ENCODE results near the gene SCAP. TPM values are rescaled to one million over a fixed set of nuclear protein-coding genes. Genes with fewer than 3 reads are reported as not detected.
A peak's percentile ranks its signal among the peaks of the same experiment; 100 is the strongest.
"Not testable (repeated sequence)": the region's sequence is repeated elsewhere in the genome, so short reads cannot be mapped to it uniquely, and the experiment has no call there.

The SCAP gene
- total and polyA plus RNA-seq, 2 experiments from 2014 or later, result 87.6 to 140 TPM

GRCh38 chr3:47469616-47470015 lies 6.1 kb downstream of the SCAP start:
- no peak overlapping the region for H3K4me3 ChIP-seq
- no peaks in the 10 kb centered on the region for H3K27me3 ChIP-seq
- H3K36me3 ChIP-seq, result no peaks in the 10 kb centered on the region
- DNase-seq (ENCODE audit: low read depth in 1 of 2, low spot score in 1 of 2), result peak in 1 of 2 donors; percentile 34
- H3K4me1 ChIP-seq (ENCODE audit: low read depth), result peaks cover 8% of the 10 kb centered on the region
- TF ChIP-seq CTCF (IDR thresholded peaks at IDR 0.05; ENCODE audit: low read depth, low read length), result no peak
- H3K9me3 ChIP-seq (ENCODE audit: low read depth), result no peaks in the 10 kb centered on the region
- no peak overlapping the region for H3K27ac ChIP-seq

DNA sequence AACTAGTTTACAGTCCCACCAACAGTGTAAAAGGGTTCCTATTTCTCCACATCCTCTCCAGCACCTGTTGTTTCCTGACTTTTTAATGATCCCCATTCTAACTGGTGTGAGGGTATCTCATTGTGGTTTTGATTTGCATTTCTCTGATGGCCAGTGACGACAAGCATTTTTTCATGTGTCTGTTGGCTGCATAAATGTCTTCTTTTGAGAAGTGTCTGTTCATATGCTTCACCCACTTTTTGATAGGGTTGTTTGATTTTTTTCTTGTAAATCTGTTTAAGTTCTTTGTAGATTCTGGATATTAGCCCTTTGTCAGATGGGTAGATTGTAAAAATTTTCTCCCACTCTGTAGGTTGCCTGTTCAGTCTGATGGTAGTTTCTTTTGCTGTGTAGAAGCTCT lies 7.4 kb downstream of the SCAP start:
- not testable (repeated sequence) for H3K4me1 ChIP-seq (ENCODE audit: low read depth); H3K4me3 ChIP-seq; H3K27me3 ChIP-seq; H3K36me3 ChIP-seq; DNase-seq (ENCODE audit: low read depth in 1 of 2, low spot score in 1 of 2); H3K9me3 ChIP-seq (ENCODE audit: low read depth); H3K27ac ChIP-seq

GRCh38 chr3:47464588-47464987 lies 11.2 kb downstream of the SCAP start:
- Histone ChIP-seq H3K9me3 (ENCODE audit: low read depth) (no peaks in the 10 kb centered on the region), H3K4me1 (ENCODE audit: low read depth) (no peaks in the 10 kb centered on the region), H3K27me3 (no peaks in the 10 kb centered on the region), H3K36me3 (no peaks in the 10 kb centered on the region), H3K27ac (no peak overlapping the region), H3K4me3 (no peak overlapping the region)
- TF ChIP-seq CTCF (IDR thresholded peaks at IDR 0.05; ENCODE audit: low read depth, low read length), result no peak
- DNase-seq (ENCODE audit: low read depth in 1 of 2, low spot score in 1 of 2), result peak in 1 of 2 donors; percentile 16

DNA sequence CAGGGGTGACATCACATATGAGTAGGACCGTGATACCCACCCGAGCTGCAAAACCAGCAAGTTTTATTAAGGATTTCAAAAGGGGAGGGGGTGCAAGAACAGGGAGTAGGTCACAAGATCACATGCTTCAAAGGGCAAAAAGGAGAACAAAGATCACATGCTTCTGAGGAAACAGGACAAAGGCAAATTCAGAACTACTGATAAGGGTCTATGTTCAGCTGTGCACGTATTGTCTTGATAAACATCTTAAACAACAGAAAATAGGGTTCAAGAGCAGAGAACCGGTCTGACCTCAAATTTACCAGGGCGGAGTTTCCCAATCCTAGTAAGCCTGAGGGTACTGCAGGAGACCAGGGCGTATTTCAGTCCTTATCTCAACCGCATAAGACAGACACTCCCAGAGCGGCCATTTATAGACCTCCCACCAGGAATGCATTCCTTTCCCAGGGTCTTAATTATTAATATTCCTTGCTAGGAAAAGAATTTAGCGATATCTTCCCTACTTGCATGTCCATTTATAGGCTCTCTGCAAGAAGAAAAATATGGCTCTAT lies 16.1 kb downstream of the SCAP start:
- H3K4me1 ChIP-seq (ENCODE audit: low read depth); H3K27ac ChIP-seq; H3K27me3 ChIP-seq; H3K9me3 ChIP-seq (ENCODE audit: low read depth); DNase-seq (ENCODE audit: low read depth in 1 of 2, low spot score in 1 of 2); H3K36me3 ChIP-seq; H3K4me3 ChIP-seq: not testable (repeated sequence)

GRCh38 chr3:47456984-47457383 lies 18.8 kb downstream of the SCAP start:
- Histone ChIP-seq H3K9me3 (ENCODE audit: low read depth) (no peaks in the 10 kb centered on the region), H3K36me3 (no peaks in the 10 kb centered on the region), H3K4me1 (ENCODE audit: low read depth) (no peaks in the 10 kb centered on the region), H3K4me3 (no peak overlapping the region), H3K27ac (no peak overlapping the region), H3K27me3 (no peaks in the 10 kb centered on the region)
- TF ChIP-seq CTCF (IDR thresholded peaks at IDR 0.05; ENCODE audit: low read depth, low read length), result no peak
- DNase-seq (ENCODE audit: low read depth in 1 of 2, low spot score in 1 of 2), result no peak

GRCh38 chr3:47455806-47456452 lies 19.8 kb downstream of the SCAP start:
- TF ChIP-seq CTCF (IDR thresholded peaks at IDR 0.05; ENCODE audit: low read depth, low read length), result no peak
- Histone ChIP-seq H3K4me1 (ENCODE audit: low read depth) (no peaks in the 10 kb centered on the region), H3K36me3 (no peaks in the 10 kb centered on the region), H3K4me3 (no peak overlapping the region), H3K9me3 (ENCODE audit: low read depth) (no peaks in the 10 kb centered on the region), H3K27ac (no peak overlapping the region), H3K27me3 (no peaks in the 10 kb centered on the region)
- peak in 1 of 2 donors; percentile 64 for DNase-seq (ENCODE audit: low read depth in 1 of 2, low spot score in 1 of 2)

Data from cardiac muscle cell (in vitro differentiated cells and primary cell).